Left ventricle myocardium superior (tissue), 1 donor: ENCODE data around the gene MORF4L1. TPM values are rescaled to one million over a fixed set of nuclear protein-coding genes. Genes with fewer than 3 reads are reported as not detected.
A peak's percentile ranks its signal among the peaks of the same experiment; 100 is the strongest.

Experiments used
- ATAC-seq: fragments of 200-7000 bp; cut with Tn5 transposase; one replicate; pipeline ENCODE4 v1.9.1; 2020; ENCODE audit warnings: mild to moderate bottlenecking, moderate library complexity
- DNase-seq: peaks from one replicate; pipeline ENCODE4 v3.0.0-alpha.2; 2020
- intact Hi-C: fragments of 100-400 bp; cut with micrococcal nuclease; formaldehyde crosslinking; loops from one replicate; pipeline ENCODE4 v1.11.0; 2022
- total RNA-seq: library from RNA; stranded (reverse); fragmentation: NEBNext Ultra II Directional; extraction: Animal tissue kit (Norgen Biotek cat#: 25700); gene quantifications from one replicate; pipeline ENCODE4 v1.2.1, GENCODE V29; 2021
- donor health status: DM: no; HTN: yes; CAD: no; lungs with severe emphysema.

MORF4L1 gene
- total RNA-seq, 1 donor from 2014 or later = 343 TPM

GRCh38 chr15:78933823-78934654 is 61.3 kb downstream of the MORF4L1 start:
- peak; percentile 51 for ATAC-seq
- peak; percentile 42 for DNase-seq

GRCh38 chr15:78934655-78935023 is 61.9 kb downstream of the MORF4L1 start:
- intact Hi-C loops = no loop called here
- no peak for DNase-seq
- ATAC-seq = peak; percentile 15

More at GRCh38 chr15:78933823-78934654, 61.3 kb downstream of the MORF4L1 start:
- intact Hi-C loops = no loop called here

- peak; percentile 69 for DNase-seq
- intact Hi-C loops = no loop called here
- peak; percentile 75 for ATAC-seq
These were observed 64.5 kb downstream of the MORF4L1 start for GRCh38 chr15:78937132-78937739.

GRCh38 chr15:78938658-78939488 is 66.2 kb downstream of the MORF4L1 start:
- intact Hi-C loops = no loop called here
- ATAC-seq = no peak
- no peak for DNase-seq

GRCh38 chr15:78942741-78943140 is 70.1 kb downstream of the MORF4L1 start:
- intact Hi-C loops = no loop called here
- no peak for DNase-seq
- ATAC-seq = no peak

GRCh38 chr15:78943692-78944091 is 71.0 kb downstream of the MORF4L1 start:
- intact Hi-C loops = no loop called here
- ATAC-seq (no peak), DNase-seq (no peak)

- intact Hi-C loops = no loop called here
- DNase-seq = no peak
These were observed 71.5 kb downstream of the MORF4L1 start for GRCh38 chr15:78944202-78944625.

GRCh38 chr15:78944669-78945407 is 72.1 kb downstream of the MORF4L1 start, which contains the start of gene CTSH:
Gene CTSH, minus strand, starts transcription at chr15:78945046. Its CDS starts 65 bp downstream, at chr15:78944981.
- intact Hi-C loops = no loop called here
- DNase-seq = peak; percentile 90
- ATAC-seq = peak; percentile 97

More at GRCh38 chr15:78944202-78944625, 71.5 kb downstream of the MORF4L1 start:
- peak; percentile 54 for ATAC-seq

- DNase-seq (no peak), ATAC-seq (no peak)
- intact Hi-C loops = no loop called here
These were observed 73.8 kb downstream of the MORF4L1 start for GRCh38 chr15:78946493-78946892.

- no peak for DNase-seq
- ATAC-seq = no peak
- intact Hi-C loops = no loop called here
These were observed 74.8 kb downstream of the MORF4L1 start for GRCh38 chr15:78947506-78947905.

Other genes starting within 250 kb of the MORF4L1 start
- not detected for gene CHRNB4, start 231.7 kb upstream of the MORF4L1 start, total RNA-seq
- gene ADAMTS7, start 61.4 kb upstream of the MORF4L1 start, total RNA-seq = 37.9 TPM
- gene CTSH, start 72.2 kb downstream of the MORF4L1 start, total RNA-seq = 72.3 TPM
- not detected for gene RASGRF1, start 217.9 kb downstream of the MORF4L1 start, total RNA-seq